HFFc6 (cell line): ENCODE data around the gene WNT9A. TPM values are rescaled to one million over a fixed set of nuclear protein-coding genes. Genes with fewer than 3 reads are reported as not detected.
A peak's percentile ranks its signal among the peaks of the same experiment; 100 is the strongest.

ENCODE experiments used
- DNase-seq: peaks from one replicate; pipeline ENCODE4 v3.0.0-alpha.2; 2018
- H3K27ac Mint-ChIP-seq: 2 replicates; pipeline ENCODE4 v1.8.0; 2020; ENCODE audit warnings: mild to moderate bottlenecking, mixed read lengths
- H3K27me3 Mint-ChIP-seq: 2 replicates; pipeline ENCODE4 v1.8.0; 2021; ENCODE audit warnings: mild to moderate bottlenecking, moderate library complexity, mixed read lengths; ENCODE audit not compliant: insufficient read depth
- H3K36me3 Mint-ChIP-seq: 2 replicates; pipeline ENCODE4 v1.8.0; 2021; ENCODE audit warnings: low read depth, mixed read lengths
- H3K4me1 Mint-ChIP-seq: 2 replicates; pipeline ENCODE4 v1.8.0; 2020; ENCODE audit warnings: low read depth, mixed read lengths
- H3K4me3 Mint-ChIP-seq: 2 replicates; pipeline ENCODE4 v1.8.0; 2020; ENCODE audit warnings: mild to moderate bottlenecking, moderate library complexity, mixed read lengths
- H3K9me3 Mint-ChIP-seq: 2 replicates; pipeline ENCODE4 v1.8.0; 2020; ENCODE audit warnings: mild to moderate bottlenecking, mixed read lengths
- CTCF ChIP-seq: fragments of 200-600 bp; sonication (generic); IDR thresholded peaks from 2 replicates; pipeline ENCODE4 v1.5.0; 2021; ENCODE audit warnings: antibody characterized with exemption, mild to moderate bottlenecking
- microRNA-seq: library from miRNA; unstranded; fragments of <30 nt; microRNA quantifications from one replicate; pipeline ENCODE4, GENCODE V29; 2019
- total RNA-seq, 6 experiments: library from RNA; stranded (reverse); fragmentation: NEBNext Ultra II Directional; extraction: Animal tissue kit (Norgen Biotek cat#: 25700); gene quantifications; 2 replicates in 1 of 6; 3 replicates in 5 of 6; pipeline ENCODE4 v1.2.3, GENCODE V29; 2021

Gene WNT9A
- total RNA-seq, 6 experiments from 2014 or later, result 0.17 to 0.67 (median 0.57) TPM

- H3K27ac Mint-ChIP-seq, result no peak overlapping the region
Measured at GRCh38 chr1:227870366-227870765, 77.4 kb downstream of the WNT9A start.

GRCh38 chr1:227869851-227870305 lies 77.9 kb downstream of the WNT9A start:
- Mint-ChIP-seq H3K9me3 (peaks cover 12% of the 10 kb centered on the region; the same call in 1 of the 2 replicates), H3K4me1 (peaks cover 7% of the 10 kb centered on the region; the same call in 1 of the 2 replicates), H3K36me3 (no peaks in the 10 kb centered on the region), H3K27me3 (peaks cover 12% of the 10 kb centered on the region), H3K4me3 (no peak overlapping the region), H3K27ac (no peak overlapping the region)
- TF ChIP-seq CTCF, result no peak
- DNase-seq, result no peak

More at GRCh38 chr1:227870366-227870765, 77.4 kb downstream of the WNT9A start:
- Mint-ChIP-seq H3K27me3 (peaks cover 12% of the 10 kb centered on the region), H3K4me3 (no peak overlapping the region), H3K9me3 (peaks cover 7% of the 10 kb centered on the region; the same call in 1 of the 2 replicates), H3K4me1 (peaks cover 7% of the 10 kb centered on the region; the same call in 1 of the 2 replicates), H3K36me3 (no peaks in the 10 kb centered on the region)
- TF ChIP-seq CTCF, result no peak
- no peak for DNase-seq

- Mint-ChIP-seq H3K4me1 (peaks cover 7% of the 10 kb centered on the region; the same call in 1 of the 2 replicates), H3K4me3 (no peak overlapping the region), H3K9me3 (peaks cover 12% of the 10 kb centered on the region), H3K27me3 (peaks cover 9% of the 10 kb centered on the region), H3K27ac (no peak overlapping the region), H3K36me3 (no peaks in the 10 kb centered on the region)
- no peak for TF ChIP-seq CTCF
- DNase-seq, result peak; percentile 27
Measured at GRCh38 chr1:227869279-227869842, 78.4 kb downstream of the WNT9A start.

Small RNA genes within 50 kb of the gene (microRNA-seq; reads per million reads assigned to microRNA genes)
- not detected for gene MIR5008

Other genes with a start within 250 kb of the WNT9A start
- 10 to 100 TPM; 20.2 to 23.1 (median 21.5) TPM for gene JMJD4, start 212.6 kb downstream of the WNT9A start, total RNA-seq
- gene SNAP47, start 212.5 kb downstream of the WNT9A start, total RNA-seq, result 10 to 100 TPM; 27.0 to 31.2 (median 30.4) TPM
- not detected for gene PRSS38, start 132.3 kb downstream of the WNT9A start, total RNA-seq
- gene WNT3A, start 59.1 kb upstream of the WNT9A start, total RNA-seq, result not detected
- gene ARF1, start 134.8 kb upstream of the WNT9A start, total RNA-seq, result 100 to 1,000 TPM; 578 to 615 (median 590) TPM
- gene C1orf35, start 155.4 kb upstream of the WNT9A start, total RNA-seq, result 10 to 100 TPM; 10.4 to 17.2 (median 12.5) TPM
- 10 to 100 TPM; 48.3 to 55.4 (median 49.6) TPM for gene MRPL55, start 161.4 kb upstream of the WNT9A start, total RNA-seq
- 100 to 1,000 TPM; 215 to 313 (median 247) TPM for gene GUK1, start 192.3 kb upstream of the WNT9A start, total RNA-seq
- gene GJC2, start 202.0 kb upstream of the WNT9A start, total RNA-seq, result 1 to 10 TPM; 1.1 to 2.3 (median 1.2) TPM
- 1 to 10 TPM; 4.2 to 5.8 (median 4.7) TPM for gene IBA57, start 217.9 kb upstream of the WNT9A start, total RNA-seq